ENCODE data around the gene TBC1D10A. TPM values are rescaled to one million over a fixed set of nuclear protein-coding genes. Genes with fewer than 3 reads are reported as not detected.

TBC1D10A gene
- total RNA-seq, 1 experiment from 2014 or later: 12.6 TPM

GRCh38 chr22:30308518-30309230 is 18.1 kb downstream of the TBC1D10A start:
- POLR2A ChIA-PET (ENCODE audit: unreplicated experiment): no interaction called here

GRCh38 chr22:30308093-30308492 is 18.6 kb downstream of the TBC1D10A start:
- no peak overlapping the region for H2AFZ ChIP-seq (ENCODE audit: low read length)
- intact Hi-C loops (cut with micrococcal nuclease): no loop called here
- ChIA-PET CTCF (no interaction called here), POLR2A (ENCODE audit: unreplicated experiment) (no interaction called here)
- 0 out of 2 replicates have a peak, but pooled peaks cover 4% of the 10 kb centered on the region for H3K36me3 ChIP-seq (ENCODE audit: low read depth, low read length)
- H3K9me2 ChIP-seq (replicated peaks; ENCODE audit: low read length): no peaks in the 10 kb centered on the region
- TF ChIP-seq EZH2 (IDR thresholded peaks at IDR 0.05; ENCODE audit: low read length, unreplicated experiment): no peak
- TF ChIP-seq EZH2phosphoT487 (IDR thresholded peaks at IDR 0.05; ENCODE audit: borderline replicate concordance, low read length): no peak
- H3K79me2 ChIP-seq (ENCODE audit: low read length): peaks cover 72% of the 10 kb centered on the region
- ATAC-seq: no peak
- no peak overlapping the region for H3K9ac ChIP-seq (ENCODE audit: low read length)
- peaks cover 10% of the 10 kb centered on the region for H3F3A ChIP-seq (ENCODE audit: low read length, unreplicated experiment)
- H3K9me3 ChIP-seq (ENCODE audit: low read length): no peaks in the 10 kb centered on the region
- H3K27ac ChIP-seq (ENCODE audit: low read length): no peak overlapping the region
- no peaks in the 10 kb centered on the region for H3K27me3 ChIP-seq (ENCODE audit: low read length)
- H3K4me3 ChIP-seq (ENCODE audit: low read length): no peak overlapping the region
- no peak for DNase-seq
- H3K4me1 ChIP-seq (ENCODE audit: insufficient read depth, low read length): peaks cover 81% of the 10 kb centered on the region
- H3K4me2 ChIP-seq (ENCODE audit: low read length): no peak overlapping the region
- BruUV-seq (replicated peaks): no TSS peak
- H4K20me1 ChIP-seq (ENCODE audit: low read length): no peaks in the 10 kb centered on the region

More at GRCh38 chr22:30308518-30309230, 18.1 kb downstream of the TBC1D10A start:
- Histone ChIP-seq H3K9me3 (ENCODE audit: low read length) (no peaks in the 10 kb centered on the region), H2AFZ (ENCODE audit: low read length) (no peak overlapping the region), H3K4me2 (ENCODE audit: low read length) (no peak overlapping the region), H3K79me2 (ENCODE audit: low read length) (peaks cover 68% of the 10 kb centered on the region), H3F3A (ENCODE audit: low read length, unreplicated experiment) (peaks cover 10% of the 10 kb centered on the region), H3K4me3 (ENCODE audit: low read length) (no peak overlapping the region), H3K4me1 (ENCODE audit: insufficient read depth, low read length) (peaks cover 77% of the 10 kb centered on the region), H3K27ac (ENCODE audit: low read length) (no peak overlapping the region), H3K36me3 (ENCODE audit: low read depth, low read length) (no peaks in the 10 kb centered on the region), H3K27me3 (ENCODE audit: low read length) (no peaks in the 10 kb centered on the region), H3K9ac (ENCODE audit: low read length) (no peak overlapping the region), H4K20me1 (ENCODE audit: low read length) (no peaks in the 10 kb centered on the region), H3K9me2 (replicated peaks; ENCODE audit: low read length) (no peaks in the 10 kb centered on the region)
- CTCF ChIA-PET: no interaction called here
- intact Hi-C loops (cut with micrococcal nuclease): no loop called here
- TF ChIP-seq EZH2 (IDR thresholded peaks at IDR 0.05; ENCODE audit: low read length, unreplicated experiment) (no peak), CTCF (conservative IDR thresholded peaks at IDR 0.05; ENCODE audit: low read depth, low read length) (no peak), EZH2phosphoT487 (IDR thresholded peaks at IDR 0.05; ENCODE audit: borderline replicate concordance, low read length) (no peak)
- DNase-seq (no peak), ATAC-seq (no peak)
- no TSS peak for BruUV-seq (replicated peaks)

GRCh38 chr22:30307041-30307574 is 19.6 kb downstream of the TBC1D10A start:
- Histone ChIP-seq H2AFZ (ENCODE audit: low read length) (no peak overlapping the region), H3K27me3 (ENCODE audit: low read length) (no peaks in the 10 kb centered on the region), H3K79me2 (ENCODE audit: low read length) (peaks cover 66% of the 10 kb centered on the region), H3K4me3 (ENCODE audit: low read length) (no peak overlapping the region), H3K9ac (ENCODE audit: low read length) (no peak overlapping the region), H3F3A (ENCODE audit: low read length, unreplicated experiment) (peaks cover 10% of the 10 kb centered on the region), H3K36me3 (ENCODE audit: low read depth, low read length) (0 out of 2 replicates have a peak, but pooled peaks cover 4% of the 10 kb centered on the region), H3K4me2 (ENCODE audit: low read length) (no peak overlapping the region; the same call in 1 of the 2 replicates), H3K4me1 (ENCODE audit: insufficient read depth, low read length) (peaks cover 81% of the 10 kb centered on the region), H3K27ac (ENCODE audit: low read length) (no peak overlapping the region), H4K20me1 (ENCODE audit: low read length) (no peaks in the 10 kb centered on the region), H3K9me2 (replicated peaks; ENCODE audit: low read length) (no peaks in the 10 kb centered on the region), H3K9me3 (ENCODE audit: low read length) (no peaks in the 10 kb centered on the region)
- no peak for ATAC-seq
- ChIA-PET CTCF (no interaction called here), POLR2A (ENCODE audit: unreplicated experiment) (no interaction called here)
- TF ChIP-seq CTCF (conservative IDR thresholded peaks at IDR 0.05; ENCODE audit: low read depth, low read length) (no peak), EZH2 (IDR thresholded peaks at IDR 0.05; ENCODE audit: low read length, unreplicated experiment) (no peak), EZH2phosphoT487 (IDR thresholded peaks at IDR 0.05; ENCODE audit: borderline replicate concordance, low read length) (no peak)
- intact Hi-C loops (cut with micrococcal nuclease): no loop called here
- no peak for DNase-seq
- no TSS peak for BruUV-seq (replicated peaks)

Measured in PC-3 (cell line).